ENCODE data around the gene KCNMA1. TPM values are rescaled to one million over a fixed set of nuclear protein-coding genes. Genes with fewer than 3 reads are reported as not detected.

KCNMA1 gene
- total and polyA plus RNA-seq, 9 of the 15 experiments (the other 6 are each of a cell fraction or from before 2014, with no cell fraction given): 0.01 to 0.95 (median 0.15) TPM; not detected in 4

- TF ChIP-seq ZBTB49 (CRISPR knock-in tag; IDR thresholded peaks at IDR 0.05; ENCODE audit: borderline replicate concordance) (no peak), FOXJ2 (tag; IDR thresholded peaks at IDR 0.05) (no peak), ILF3 (IDR thresholded peaks at IDR 0.05; ENCODE audit: borderline replicate concordance) (no peak)
Observed at GRCh38 chr10:77398986-77399755, 238.4 kb downstream of the KCNMA1 start (continued).

DNA sequence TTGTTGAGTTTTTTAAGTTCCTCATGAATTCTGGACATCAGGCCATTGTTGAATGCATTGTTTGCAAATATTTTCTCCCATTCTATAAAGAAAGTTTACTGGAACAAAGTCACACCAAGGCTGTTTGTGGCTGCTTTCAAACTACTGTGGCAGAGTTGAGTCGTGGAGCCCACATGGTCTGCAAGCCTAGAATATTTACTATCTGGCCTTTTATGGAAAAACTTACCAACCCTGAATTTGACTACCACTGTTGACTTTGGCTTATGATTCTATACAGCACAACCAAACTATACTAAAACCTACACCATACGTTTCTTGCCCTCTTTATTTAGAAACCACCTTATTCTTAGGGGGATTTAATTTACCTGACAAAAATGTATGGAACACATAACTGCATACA lies 239.1 kb downstream of the KCNMA1 start:
- TF ChIP-seq ZBTB49 (CRISPR knock-in tag; IDR thresholded peaks at IDR 0.05; ENCODE audit: borderline replicate concordance) (no peak), ZNF583 (CRISPR knock-in tag; IDR thresholded peaks at IDR 0.05) (no peak), MYNN (IDR thresholded peaks at IDR 0.05) (no peak), MYNN (CRISPR knock-in tag; IDR thresholded peaks at IDR 0.05) (no peak), E2F4 (CRISPR knock-in tag; IDR thresholded peaks at IDR 0.05; ENCODE audit: low read depth) (no peak), PHF20 (IDR thresholded peaks at IDR 0.05; ENCODE audit: partially characterized antibody) (no peak), KDM2B (CRISPR knock-in tag; IDR thresholded peaks at IDR 0.05) (no peak), MIER1 (IDR thresholded peaks at IDR 0.05; ENCODE audit: low read depth) (no peak)
- H3K9me1 ChIP-seq (ENCODE audit: control insufficient read depth, insufficient read depth, low read length): no peaks in the 10 kb centered on the region
- H3K4me3 ChIP-seq: no peak overlapping the region
- BruUV-seq (replicated peaks): no TSS peak
- no peaks in the 10 kb centered on the region for H3K36me3 ChIP-seq (ENCODE audit: control insufficient read depth, insufficient read depth, low read length)
- H3K4me2 ChIP-seq (ENCODE audit: insufficient read depth, low read length): no peak overlapping the region
- no peak for DNase-seq (ENCODE audit: extremely low read depth in 1 of 4, low spot score in 3 of 4)
- H3K27ac ChIP-seq (ENCODE audit: extremely low read depth, low read depth, low read length): no peak overlapping the region
- ChIA-PET CTCF (ENCODE audit: low intra/inter-chr PET ratio) (no interaction called here), POLR2A (no interaction called here)
- in situ Hi-C loops (cut with MboI): loop anchor here (25.0 kb wide), 1 partner anchor 239 kb away; the partner anchor contains the start of gene KCNMA1
- 2% methylated on average over 2 of the region's 2 CpGs for WGBS (ENCODE audit: insufficient coverage, low coverage, missing lambda C conversion rate)
- H3K4me1 ChIP-seq (replicated peaks in 1 of 2; ENCODE audit: control insufficient read depth in 2 of 2, insufficient read depth in 2 of 2, low read length in 2 of 2): no peaks in the 10 kb centered on the region
- no peaks in the 10 kb centered on the region for H3K9me3 ChIP-seq (replicated peaks; ENCODE audit: control insufficient read depth, insufficient read depth, low read depth, low read length)
- H4K20me1 ChIP-seq (replicated peaks; ENCODE audit: control insufficient read depth, insufficient read depth, low read length): no peaks in the 10 kb centered on the region
- FAIRE-seq: no peak
- peaks cover 0 to 9% of the 10 kb centered on the region in 2 experiments; a peak in 1 of 5 replicates for H3K27me3 ChIP-seq (ENCODE audit: control insufficient read depth in 2 of 2, insufficient read depth in 2 of 2, low read length in 2 of 2)
- H3K79me2 ChIP-seq (ENCODE audit: control insufficient read depth, insufficient read depth, low read length): no peaks in the 10 kb centered on the region
- intact Hi-C loops (cut with micrococcal nuclease): no loop called here
- no peak for ATAC-seq
- H3K9ac ChIP-seq (ENCODE audit: insufficient read depth in 1 of 2, low read depth in 2 of 2, low read length in 2 of 2): no peak overlapping the region
- H2AFZ ChIP-seq (ENCODE audit: low read depth, low read length): no peak overlapping the region
